IPS-15b (cell line): ENCODE measurements around the gene AFF2.

Source experiments
- H3K27me3 ChIP-seq: one replicate; pipeline ENCODE4 v1.6.1; 2013; ENCODE audit warnings: low read length; ENCODE audit not compliant: control insufficient read depth, insufficient read depth
- H3K36me3 ChIP-seq: one replicate; pipeline ENCODE4 v1.6.1; 2013; ENCODE audit warnings: low read length; ENCODE audit not compliant: control insufficient read depth, insufficient read depth
- H3K4me1 ChIP-seq: one replicate; pipeline ENCODE4 v1.6.1; 2013; ENCODE audit warnings: mild to moderate bottlenecking, low read length; ENCODE audit not compliant: control insufficient read depth, insufficient read depth
- H3K4me3 ChIP-seq: one replicate; pipeline ENCODE4 v1.5.1; 2013; ENCODE audit warnings: low read depth, low read length
- H3K9ac ChIP-seq: one replicate; pipeline ENCODE4 v1.6.1; 2013; ENCODE audit warnings: low read depth, mild to moderate bottlenecking, low read length
- H3K9me3 ChIP-seq: one replicate; pipeline ENCODE4 v1.6.1; 2013; ENCODE audit warnings: mild to moderate bottlenecking, low read length; ENCODE audit not compliant: control insufficient read depth, insufficient read depth

The AFF2 gene

GRCh38 chrX:149003863-149004660 is 503.6 kb downstream of the AFF2 start:
- no peaks in the 10 kb centered on the region for H3K27me3 ChIP-seq
- H3K36me3 ChIP-seq, result no peaks in the 10 kb centered on the region
- no peaks in the 10 kb centered on the region for H3K4me1 ChIP-seq
- H3K9ac ChIP-seq, result no peak overlapping the region
- H3K9me3 ChIP-seq, result peaks cover 6% of the 10 kb centered on the region
- H3K4me3 ChIP-seq, result no peak overlapping the region

- H3K4me1 ChIP-seq, result no peaks in the 10 kb centered on the region
- peaks cover 3% of the 10 kb centered on the region for H3K9me3 ChIP-seq
- H3K4me3 ChIP-seq, result no peak overlapping the region
- no peaks in the 10 kb centered on the region for H3K36me3 ChIP-seq
- no peaks in the 10 kb centered on the region for H3K27me3 ChIP-seq
- no peak overlapping the region for H3K9ac ChIP-seq
Observed at GRCh38 chrX:149004936-149005335, 504.5 kb downstream of the AFF2 start.

- Histone ChIP-seq H3K4me1 (no peaks in the 10 kb centered on the region), H3K36me3 (no peaks in the 10 kb centered on the region), H3K9ac (no peak overlapping the region), H3K27me3 (no peaks in the 10 kb centered on the region), H3K9me3 (peaks cover 3% of the 10 kb centered on the region), H3K4me3 (no peak overlapping the region)
Observed at GRCh38 chrX:149006235-149006634, 505.8 kb downstream of the AFF2 start.

- Histone ChIP-seq H3K36me3 (no peaks in the 10 kb centered on the region), H3K4me3 (no peak overlapping the region), H3K9ac (no peak overlapping the region), H3K27me3 (no peaks in the 10 kb centered on the region), H3K4me1 (no peaks in the 10 kb centered on the region), H3K9me3 (peaks cover 3% of the 10 kb centered on the region)
Observed at GRCh38 chrX:149007423-149007822, 507.0 kb downstream of the AFF2 start.

- Histone ChIP-seq H3K4me1 (no peaks in the 10 kb centered on the region), H3K36me3 (no peaks in the 10 kb centered on the region), H3K4me3 (no peak overlapping the region), H3K27me3 (no peaks in the 10 kb centered on the region), H3K9me3 (no peaks in the 10 kb centered on the region), H3K9ac (no peak overlapping the region)
Observed at GRCh38 chrX:149010013-149010852, 509.8 kb downstream of the AFF2 start.

GRCh38 chrX:149010853-149011224 is 510.4 kb downstream of the AFF2 start:
- Histone ChIP-seq H3K9me3 (no peaks in the 10 kb centered on the region), H3K9ac (no peak overlapping the region)

GRCh38 chrX:149013081-149013480 is 512.7 kb downstream of the AFF2 start:
- H3K27me3 ChIP-seq, result no peaks in the 10 kb centered on the region
- no peaks in the 10 kb centered on the region for H3K4me1 ChIP-seq
- H3K36me3 ChIP-seq, result no peaks in the 10 kb centered on the region
- H3K9ac ChIP-seq, result no peak overlapping the region
- H3K4me3 ChIP-seq, result no peak overlapping the region
- no peaks in the 10 kb centered on the region for H3K9me3 ChIP-seq

More at GRCh38 chrX:149010853-149011224, 510.4 kb downstream of the AFF2 start:
- Histone ChIP-seq H3K4me3 (no peak overlapping the region), H3K27me3 (no peaks in the 10 kb centered on the region), H3K36me3 (no peaks in the 10 kb centered on the region), H3K4me1 (no peaks in the 10 kb centered on the region)

- Histone ChIP-seq H3K4me3 (no peak overlapping the region), H3K27me3 (no peaks in the 10 kb centered on the region), H3K4me1 (no peaks in the 10 kb centered on the region), H3K9ac (no peak overlapping the region), H3K9me3 (no peaks in the 10 kb centered on the region), H3K36me3 (no peaks in the 10 kb centered on the region)
Observed at GRCh38 chrX:149021159-149021558, 520.7 kb downstream of the AFF2 start.

GRCh38 chrX:149022485-149022884 is 522.1 kb downstream of the AFF2 start:
- H3K27me3 ChIP-seq, result no peaks in the 10 kb centered on the region
- no peak overlapping the region for H3K4me3 ChIP-seq
- H3K4me1 ChIP-seq, result no peaks in the 10 kb centered on the region
- no peaks in the 10 kb centered on the region for H3K9me3 ChIP-seq
- H3K36me3 ChIP-seq, result no peaks in the 10 kb centered on the region
- no peak overlapping the region for H3K9ac ChIP-seq

- Histone ChIP-seq H3K4me1 (no peaks in the 10 kb centered on the region), H3K4me3 (no peak overlapping the region), H3K9ac (no peak overlapping the region), H3K9me3 (no peaks in the 10 kb centered on the region), H3K27me3 (no peaks in the 10 kb centered on the region), H3K36me3 (no peaks in the 10 kb centered on the region)
Observed at GRCh38 chrX:149032449-149032848, 532.0 kb downstream of the AFF2 start.

GRCh38 chrX:149036086-149036485 is 535.7 kb downstream of the AFF2 start:
- Histone ChIP-seq H3K36me3 (no peaks in the 10 kb centered on the region), H3K9me3 (no peaks in the 10 kb centered on the region), H3K4me3 (no peak overlapping the region), H3K4me1 (no peaks in the 10 kb centered on the region), H3K9ac (no peak overlapping the region), H3K27me3 (no peaks in the 10 kb centered on the region)
